ENCODE data around the gene ING5. TPM values are rescaled to one million over a fixed set of nuclear protein-coding genes. Genes with fewer than 3 reads are reported as not detected.

ING5 gene
- total and polyA plus RNA-seq, 9 donors, result 24.9 to 57.1 (median 39.6) TPM

DNA sequence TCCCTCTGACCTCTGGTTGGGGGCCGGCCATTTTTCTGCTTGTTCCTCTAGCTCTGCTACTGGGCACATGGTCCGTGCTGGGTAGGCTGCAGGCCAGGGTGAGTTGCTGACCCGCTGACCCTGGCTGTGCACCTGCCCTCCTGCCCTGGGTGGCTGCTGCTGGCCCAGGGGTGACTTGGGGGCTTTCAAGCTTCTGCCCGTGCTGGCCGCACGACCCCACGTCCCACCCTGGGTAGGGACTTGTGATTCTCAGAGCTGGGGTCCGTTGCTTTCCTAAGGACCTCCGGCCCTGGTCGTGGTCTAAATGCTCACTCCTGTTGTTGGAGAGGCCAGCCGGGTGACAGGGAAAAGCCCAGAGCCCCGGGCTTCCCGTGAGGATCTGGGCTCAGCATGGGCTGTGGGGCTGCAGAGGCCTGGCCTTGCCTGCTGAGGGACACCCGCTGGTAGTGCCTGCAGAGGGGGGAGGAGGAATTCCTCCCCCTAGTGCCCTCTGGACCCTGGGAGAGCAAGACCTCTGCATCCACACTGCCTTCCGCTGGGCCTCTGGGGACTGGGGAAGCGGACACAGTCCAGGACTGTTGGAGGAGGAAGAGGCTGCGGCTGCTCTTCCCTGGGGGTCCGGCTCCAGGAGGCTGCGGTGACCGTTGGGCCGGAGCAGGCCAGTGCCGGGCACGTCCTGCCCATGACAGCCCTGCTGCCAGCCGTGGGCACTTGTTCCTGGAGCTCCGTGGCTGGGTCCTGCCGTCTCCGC, 68.5 kb downstream of the ING5 start:
- H3K36me3 ChIP-seq, result no peaks in the 10 kb centered on the region
- H3K27me3 ChIP-seq, result no peaks in the 10 kb centered on the region
- TF ChIP-seq, protein P1, sequence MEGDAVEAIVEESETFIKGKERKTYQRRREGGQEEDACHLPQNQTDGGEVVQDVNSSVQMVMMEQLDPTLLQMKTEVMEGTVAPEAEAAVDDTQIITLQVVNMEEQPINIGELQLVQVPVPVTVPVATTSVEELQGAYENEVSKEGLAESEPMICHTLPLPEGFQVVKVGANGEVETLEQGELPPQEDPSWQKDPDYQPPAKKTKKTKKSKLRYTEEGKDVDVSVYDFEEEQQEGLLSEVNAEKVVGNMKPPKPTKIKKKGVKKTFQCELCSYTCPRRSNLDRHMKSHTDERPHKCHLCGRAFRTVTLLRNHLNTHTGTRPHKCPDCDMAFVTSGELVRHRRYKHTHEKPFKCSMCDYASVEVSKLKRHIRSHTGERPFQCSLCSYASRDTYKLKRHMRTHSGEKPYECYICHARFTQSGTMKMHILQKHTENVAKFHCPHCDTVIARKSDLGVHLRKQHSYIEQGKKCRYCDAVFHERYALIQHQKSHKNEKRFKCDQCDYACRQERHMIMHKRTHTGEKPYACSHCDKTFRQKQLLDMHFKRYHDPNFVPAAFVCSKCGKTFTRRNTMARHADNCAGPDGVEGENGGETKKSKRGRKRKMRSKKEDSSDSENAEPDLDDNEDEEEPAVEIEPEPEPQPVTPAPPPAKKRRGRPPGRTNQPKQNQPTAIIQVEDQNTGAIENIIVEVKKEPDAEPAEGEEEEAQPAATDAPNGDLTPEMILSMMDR (IDR thresholded peaks at IDR 0.05), result no peak
- TF ChIP-seq POLR2A (IDR thresholded peaks at IDR 0.05) (no peak), EP300 (IDR thresholded peaks at IDR 0.05) (no peak)
- no peak overlapping the region for H3K4me3 ChIP-seq
- intact Hi-C loops (cut with DNase I), result no loop called here
- H3K27ac ChIP-seq, result no peak overlapping the region
- DNase-seq, result no peak
- 57 to 71% (median 63%) methylated on average over 25 to 27 of the region's 27 CpGs for WGBS, 3 donors
- H3K9me3 ChIP-seq, result no peaks in the 10 kb centered on the region
- peaks cover 3% of the 10 kb centered on the region for H3K4me1 ChIP-seq (ENCODE audit: insufficient read depth)

DNA sequence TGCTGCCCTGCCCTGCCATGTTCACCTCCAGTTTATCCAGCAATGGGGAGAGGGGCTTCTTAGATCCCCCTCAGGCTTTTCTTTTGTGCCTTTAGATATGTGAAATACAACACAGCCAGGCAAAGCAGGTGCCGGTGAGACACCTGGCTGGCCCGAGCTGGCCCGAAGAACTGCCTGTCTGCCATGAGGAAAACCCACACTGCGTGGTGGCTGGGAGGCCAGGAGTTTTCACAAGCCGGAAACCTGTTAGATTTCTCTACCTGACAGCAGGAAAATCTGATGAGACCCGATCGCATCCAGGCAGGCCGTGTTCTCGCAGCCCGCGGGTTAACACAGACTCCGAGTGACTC, 69.1 kb downstream of the ING5 start:
- TF ChIP-seq EP300 (IDR thresholded peaks at IDR 0.05) (no peak), POLR2A (IDR thresholded peaks at IDR 0.05) (no peak)
- TF ChIP-seq, protein P1 (IDR thresholded peaks at IDR 0.05), result no peak
- 84 to 93% (median 92%) methylated on average over 12 of the region's 12 CpGs for WGBS, 3 donors
- intact Hi-C loops (cut with DNase I), result no loop called here

DNA sequence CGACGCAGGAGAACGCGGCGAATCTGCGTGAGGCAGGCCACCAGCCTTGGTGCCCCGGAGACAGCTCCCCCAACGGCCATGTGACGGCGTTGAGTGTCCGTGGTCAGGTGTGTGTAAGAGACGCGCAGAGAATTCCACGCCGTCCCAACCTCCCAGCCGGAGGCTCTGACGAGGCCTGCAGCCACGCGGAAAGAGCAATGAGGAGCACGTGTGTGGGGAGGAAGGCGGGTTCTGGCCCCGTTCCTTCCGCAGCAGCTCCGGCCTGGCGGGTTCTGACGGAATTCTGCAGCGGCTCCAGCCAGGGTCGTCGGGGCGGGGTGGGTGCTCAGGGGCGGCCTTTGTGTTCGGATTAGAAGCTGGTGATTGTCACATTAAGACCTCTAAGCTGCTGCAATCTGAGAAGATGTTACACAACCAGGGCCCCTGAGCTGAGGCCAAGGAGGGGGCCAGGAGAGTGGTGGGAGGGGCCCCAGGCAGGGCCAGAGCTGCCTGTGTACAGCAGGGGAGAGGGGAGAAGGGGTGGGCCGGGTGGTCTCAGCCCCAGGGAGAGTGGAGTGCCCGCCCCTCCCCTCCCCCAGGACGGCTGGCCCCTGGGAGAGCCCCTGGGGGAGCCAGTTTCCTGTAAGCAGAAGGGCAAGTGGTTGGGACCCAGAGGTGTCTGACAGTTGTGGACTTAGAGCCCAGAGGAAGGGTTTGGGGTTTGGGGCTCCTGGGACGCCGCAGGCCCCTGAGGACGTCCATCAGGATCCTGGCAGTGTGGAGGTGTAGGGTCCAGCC, 69.6 kb downstream of the ING5 start:
- intact Hi-C loops (cut with DNase I), result no loop called here
- Histone ChIP-seq H3K9me3 (no peaks in the 10 kb centered on the region), H3K27ac (no peak overlapping the region), H3K4me1 (ENCODE audit: insufficient read depth) (peaks cover 3% of the 10 kb centered on the region), H3K4me3 (no peak overlapping the region), H3K27me3 (no peaks in the 10 kb centered on the region), H3K36me3 (no peaks in the 10 kb centered on the region)
- 31 to 34% (median 31%) methylated on average over 38 of the region's 38 CpGs for WGBS, 3 donors
- DNase-seq, result peak; percentile 44 to 72 (median 51)
- TF ChIP-seq POLR2A (IDR thresholded peaks at IDR 0.05), result no peak
- no peak for TF ChIP-seq EP300 (IDR thresholded peaks at IDR 0.05)

More for the DNA sequence above, 69.1 kb downstream of the ING5 start:
- Histone ChIP-seq H3K4me1 (ENCODE audit: insufficient read depth) (peaks cover 3% of the 10 kb centered on the region), H3K27ac (no peak overlapping the region), H3K27me3 (no peaks in the 10 kb centered on the region), H3K9me3 (no peaks in the 10 kb centered on the region), H3K4me3 (no peak overlapping the region), H3K36me3 (no peaks in the 10 kb centered on the region)
- DNase-seq, result no peak

DNA sequence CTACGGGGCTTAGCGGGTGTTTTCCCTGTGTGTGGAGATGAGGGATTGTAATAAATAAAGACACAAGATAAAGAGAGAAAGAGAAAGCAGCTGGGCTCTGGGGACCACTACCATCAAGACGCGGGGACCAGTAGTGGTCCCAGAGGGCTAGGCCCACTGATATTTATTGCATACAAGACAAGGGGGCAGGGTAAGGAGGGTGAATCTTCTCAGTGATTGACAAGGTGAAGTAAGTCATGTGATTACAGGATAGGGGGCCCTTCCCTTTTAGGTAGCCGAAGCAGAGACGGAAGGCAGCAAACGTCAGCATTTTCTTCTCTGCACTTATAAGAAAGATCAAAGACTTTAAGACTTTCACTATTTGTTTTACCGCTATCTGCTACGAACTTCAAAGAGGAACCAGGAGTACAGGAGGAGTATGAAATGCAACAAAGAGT, 70.2 kb downstream of the ING5 start:
- intact Hi-C loops (cut with DNase I), result no loop called here
- no peak for DNase-seq
- Histone ChIP-seq H3K27me3 (no peaks in the 10 kb centered on the region), H3K9me3 (no peaks in the 10 kb centered on the region), H3K4me3 (no peak overlapping the region), H3K27ac (no peak overlapping the region), H3K4me1 (ENCODE audit: insufficient read depth) (peaks cover 3% of the 10 kb centered on the region), H3K36me3 (no peaks in the 10 kb centered on the region)
- TF ChIP-seq POLR2A (IDR thresholded peaks at IDR 0.05), result no peak
- TF ChIP-seq, protein P1 (IDR thresholded peaks at IDR 0.05), result no peak
- TF ChIP-seq EP300 (IDR thresholded peaks at IDR 0.05), result no peak
- 23 to 25% (median 25%) methylated on average over 9 of the region's 9 CpGs for WGBS, 3 donors
